ENCODE data around the gene AGPAT1.
A peak's percentile ranks its signal among the peaks of the same experiment; 100 is the strongest.
"Not testable (repeated sequence)": the region's sequence is repeated elsewhere in the genome, so short reads cannot be mapped to it uniquely, and the experiment has no call there.

The AGPAT1 gene

DNA sequence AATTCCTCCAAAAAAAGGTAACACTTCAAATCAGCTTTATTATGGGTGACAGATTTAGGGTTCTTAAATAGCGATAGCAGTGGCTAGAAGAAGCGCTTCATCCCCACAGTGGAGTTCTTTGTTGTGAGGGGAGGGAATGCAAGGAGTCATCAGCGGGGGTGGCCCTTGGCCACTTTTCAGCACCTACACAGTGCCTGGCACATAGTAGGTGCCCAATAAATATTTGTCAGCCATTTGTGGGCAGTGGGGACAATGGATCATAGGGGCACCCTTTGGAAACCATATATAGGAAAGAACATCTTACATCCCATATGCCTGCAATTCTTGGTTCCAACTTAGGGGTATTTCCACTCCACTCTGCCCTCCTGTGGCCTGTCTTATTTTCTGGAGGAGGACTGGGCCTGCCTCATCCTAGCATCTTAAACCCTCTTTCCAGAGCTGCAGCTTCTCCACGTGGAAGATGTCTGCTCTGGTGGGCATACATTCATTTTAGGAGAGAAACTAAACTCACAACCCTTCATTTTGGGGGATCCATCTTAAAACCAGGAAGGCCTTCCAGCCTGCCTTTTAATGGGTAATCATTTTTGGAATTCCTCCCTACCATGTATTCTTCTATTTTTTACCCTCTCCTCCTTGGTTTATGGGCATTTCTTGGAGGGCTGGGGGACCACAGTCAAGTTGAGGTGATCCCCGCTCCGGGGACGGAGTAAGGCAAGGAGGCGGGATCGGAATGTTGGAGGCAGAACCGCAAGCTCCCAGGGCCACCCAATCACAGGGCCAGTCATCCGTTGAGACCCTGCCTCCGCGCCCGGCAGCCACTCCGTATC is 19.2 kb upstream of the AGPAT1 start:
- TF ChIP-seq, protein P1, sequence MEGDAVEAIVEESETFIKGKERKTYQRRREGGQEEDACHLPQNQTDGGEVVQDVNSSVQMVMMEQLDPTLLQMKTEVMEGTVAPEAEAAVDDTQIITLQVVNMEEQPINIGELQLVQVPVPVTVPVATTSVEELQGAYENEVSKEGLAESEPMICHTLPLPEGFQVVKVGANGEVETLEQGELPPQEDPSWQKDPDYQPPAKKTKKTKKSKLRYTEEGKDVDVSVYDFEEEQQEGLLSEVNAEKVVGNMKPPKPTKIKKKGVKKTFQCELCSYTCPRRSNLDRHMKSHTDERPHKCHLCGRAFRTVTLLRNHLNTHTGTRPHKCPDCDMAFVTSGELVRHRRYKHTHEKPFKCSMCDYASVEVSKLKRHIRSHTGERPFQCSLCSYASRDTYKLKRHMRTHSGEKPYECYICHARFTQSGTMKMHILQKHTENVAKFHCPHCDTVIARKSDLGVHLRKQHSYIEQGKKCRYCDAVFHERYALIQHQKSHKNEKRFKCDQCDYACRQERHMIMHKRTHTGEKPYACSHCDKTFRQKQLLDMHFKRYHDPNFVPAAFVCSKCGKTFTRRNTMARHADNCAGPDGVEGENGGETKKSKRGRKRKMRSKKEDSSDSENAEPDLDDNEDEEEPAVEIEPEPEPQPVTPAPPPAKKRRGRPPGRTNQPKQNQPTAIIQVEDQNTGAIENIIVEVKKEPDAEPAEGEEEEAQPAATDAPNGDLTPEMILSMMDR (IDR thresholded peaks at IDR 0.05; ENCODE audit: low read depth, low read length, missing control alignments): peak; percentile 49
- H3K4me3 ChIP-seq (ENCODE audit: low read depth, low read length): peak overlapping the region; percentile 83
- DNase-seq (ENCODE audit: low read depth): peak; percentile 27
- in situ Hi-C loops (cut with HindIII; ENCODE audit: low sequenced_read_pairs): no loop called here

DNA sequence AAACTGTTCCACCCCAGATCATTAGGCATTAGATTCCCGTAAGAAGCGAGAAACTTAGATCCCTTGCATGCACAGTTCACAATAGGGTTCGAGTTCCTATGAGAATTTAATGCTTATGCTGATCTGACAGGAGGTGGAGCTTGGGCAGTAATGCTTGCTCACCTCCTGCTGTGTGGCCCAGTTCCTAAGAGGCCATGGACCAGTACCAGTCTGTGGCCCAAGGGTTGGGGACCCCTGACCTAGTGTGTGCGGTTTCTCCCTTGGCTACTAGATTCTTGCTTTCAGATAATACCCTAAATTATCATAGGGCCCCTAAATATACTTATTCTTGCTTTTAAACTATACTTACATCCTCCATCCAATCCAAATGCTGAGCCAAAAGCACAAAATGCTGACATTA is 18.5 kb upstream of the AGPAT1 start:
- TF ChIP-seq, protein P1 (IDR thresholded peaks at IDR 0.05; ENCODE audit: low read depth, low read length, missing control alignments): no peak
- in situ Hi-C loops (cut with HindIII; ENCODE audit: low sequenced_read_pairs): no loop called here
- no peak overlapping the region for H3K4me3 ChIP-seq (ENCODE audit: low read depth, low read length)

DNA sequence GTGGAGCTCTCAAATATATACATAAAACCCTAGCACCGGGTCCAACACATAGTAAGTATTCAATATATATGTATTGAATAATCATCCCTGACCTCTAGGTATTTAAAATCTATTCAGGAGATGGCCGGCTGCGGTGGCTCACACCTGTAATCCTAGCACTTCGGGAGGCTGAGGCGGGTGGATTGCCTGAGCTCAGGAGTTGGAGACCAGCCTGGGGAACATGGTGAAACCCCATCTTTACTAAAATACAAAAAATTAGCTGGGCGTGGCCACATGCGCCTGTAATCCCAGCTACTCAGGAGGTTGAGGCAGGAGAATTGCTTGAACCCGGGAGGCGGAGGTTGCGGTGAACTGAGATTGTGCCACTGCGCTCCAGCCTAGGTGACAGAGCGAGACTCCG is 17.2 kb upstream of the AGPAT1 start:
- in situ Hi-C loops (cut with HindIII; ENCODE audit: low sequenced_read_pairs); H3K4me3 ChIP-seq (ENCODE audit: low read depth, low read length): not testable (repeated sequence)

More for the DNA sequence above, 18.5 kb upstream of the AGPAT1 start:
- DNase-seq (ENCODE audit: low read depth): no peak

DNA sequence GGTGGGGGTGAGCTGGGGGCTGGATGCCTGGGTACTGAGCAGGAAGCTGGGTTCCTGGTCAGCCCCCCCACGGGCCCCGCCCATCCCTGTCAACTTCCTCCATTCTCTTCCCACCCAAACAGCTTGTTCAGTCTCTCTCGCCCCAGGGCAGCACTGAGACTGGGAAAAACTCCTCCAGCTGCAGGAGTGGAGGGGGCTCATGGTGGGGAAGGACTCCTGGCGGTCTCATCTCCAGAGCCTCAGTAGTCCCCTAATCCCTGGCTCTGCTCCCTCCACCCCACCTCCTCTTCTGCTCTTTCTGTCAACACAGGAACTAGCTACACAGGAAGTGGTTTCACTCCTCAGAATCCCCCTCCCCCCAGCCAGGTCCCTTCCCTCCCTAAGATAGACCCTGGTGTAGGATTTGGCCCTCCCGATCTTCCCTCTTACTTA is 16.7 kb upstream of the AGPAT1 start, which contains the start of gene GPSM3:
Gene GPSM3, minus strand, starts transcription at position 36 of the 432 bp plus-strand sequence. CDS start 130 bp downstream, outside the sequence.
- in situ Hi-C loops (cut with HindIII; ENCODE audit: low sequenced_read_pairs): no loop called here
- TF ChIP-seq, protein P1 (IDR thresholded peaks at IDR 0.05; ENCODE audit: low read depth, low read length, missing control alignments): no peak
- no peak within 1 kb of the TSS for H3K4me3 ChIP-seq (ENCODE audit: low read depth, low read length)
- no peak for DNase-seq (ENCODE audit: low read depth)

More for the DNA sequence above, 17.2 kb upstream of the AGPAT1 start:
- not testable (repeated sequence) for DNase-seq (ENCODE audit: low read depth)

DNA sequence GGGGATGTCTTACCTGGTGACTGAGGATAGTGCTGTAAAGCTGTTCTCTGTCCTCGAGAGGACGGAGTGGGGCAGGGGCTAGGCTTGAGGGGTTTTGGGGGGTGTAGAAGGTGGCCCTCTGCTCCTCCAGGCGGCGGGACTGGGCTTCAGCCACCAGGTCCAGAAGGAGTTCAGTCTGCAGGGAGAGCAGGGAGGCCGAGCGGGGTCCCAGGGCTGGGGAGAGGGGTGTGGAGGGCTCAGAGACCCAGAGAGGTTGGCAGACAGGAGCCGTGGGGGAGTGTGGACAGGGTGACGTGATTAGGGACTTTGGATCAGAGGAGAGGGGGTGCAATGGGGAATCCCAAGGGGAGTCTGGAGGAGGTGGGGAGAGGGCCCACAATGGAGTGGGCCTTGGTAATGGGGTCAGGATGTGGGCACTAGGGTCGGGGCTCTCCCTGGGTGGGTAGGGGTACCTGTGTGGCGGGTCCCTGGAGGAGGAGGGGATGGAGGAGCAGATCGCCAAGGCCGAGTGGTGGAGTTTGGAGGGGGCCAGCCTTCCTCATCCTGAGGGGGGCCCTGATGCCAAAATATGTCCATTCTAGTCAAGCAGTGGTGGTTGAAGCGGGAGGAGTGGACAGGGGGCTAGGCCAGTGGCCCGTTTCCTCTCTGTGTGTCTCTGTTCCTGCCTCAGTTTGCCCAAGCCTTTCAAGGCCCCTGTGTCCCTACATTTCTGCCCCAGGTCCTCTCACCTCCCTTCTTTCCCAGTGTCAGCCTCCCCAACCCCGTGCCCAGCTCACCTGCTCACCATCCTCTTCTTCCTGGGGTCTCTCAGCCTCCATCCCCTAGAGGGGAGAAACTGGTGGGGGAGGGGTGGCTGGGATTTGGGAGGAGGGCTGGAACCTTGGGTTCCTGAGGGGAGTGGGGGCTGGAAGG is 16.1 kb upstream of the AGPAT1 start:
- in situ Hi-C loops (cut with HindIII; ENCODE audit: low sequenced_read_pairs): no loop called here
- TF ChIP-seq, protein P1 (IDR thresholded peaks at IDR 0.05; ENCODE audit: low read depth, low read length, missing control alignments): no peak
- DNase-seq (ENCODE audit: low read depth): no peak
- no peak overlapping the region for H3K4me3 ChIP-seq (ENCODE audit: low read depth, low read length)

DNA sequence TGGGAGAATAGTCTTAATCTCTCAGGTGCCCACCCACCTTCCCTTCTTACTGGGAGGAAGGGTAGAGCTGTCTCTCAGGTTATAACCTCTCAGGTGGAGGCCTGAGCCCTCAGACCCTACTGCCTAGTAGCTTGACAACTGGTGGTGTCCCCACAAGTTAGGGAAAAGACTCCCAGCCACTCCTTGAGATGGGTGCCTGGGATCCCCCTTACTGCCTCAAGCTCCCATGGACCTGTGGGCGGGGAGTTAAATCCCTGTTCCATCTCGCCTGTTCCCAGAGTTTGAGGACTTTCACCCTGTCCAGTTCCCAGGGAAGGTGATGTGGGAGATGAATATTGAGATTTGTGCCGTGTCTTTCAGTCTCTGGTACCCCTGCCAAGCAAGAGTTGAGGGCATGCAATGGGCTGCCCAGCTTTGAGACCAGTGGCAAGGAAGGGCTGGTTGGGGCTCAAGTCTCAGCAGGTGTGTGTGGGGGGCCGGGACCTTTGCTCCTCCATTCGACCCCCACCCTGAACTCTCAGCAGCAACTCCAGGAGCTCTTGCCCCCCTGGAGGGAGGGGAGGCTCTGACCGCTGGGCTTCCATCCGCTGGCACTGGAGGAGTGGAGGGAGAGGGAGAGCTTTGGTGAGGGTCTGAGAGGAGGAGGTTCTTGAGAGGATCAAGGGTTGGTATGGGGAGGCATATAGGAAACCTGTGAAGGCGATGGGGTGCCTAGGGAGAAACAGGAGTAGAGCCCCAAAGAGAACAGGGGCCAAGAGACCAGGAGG is 15.2 kb upstream of the AGPAT1 start:
- H3K4me3 ChIP-seq (ENCODE audit: low read depth, low read length): peak overlapping the region; percentile 74
- in situ Hi-C loops (cut with HindIII; ENCODE audit: low sequenced_read_pairs): no loop called here
- DNase-seq (ENCODE audit: low read depth): no peak
- TF ChIP-seq, protein P1 (IDR thresholded peaks at IDR 0.05; ENCODE audit: low read depth, low read length, missing control alignments): no peak
